KG1 (cell line): ENCODE measurements around the gene TSSK1B.
"Not testable (repeated sequence)": the region's sequence is repeated elsewhere in the genome, so short reads cannot be mapped to it uniquely, and the experiment has no call there.

Experiments used
- DNase-seq: peaks from one replicate; lab custom pipeline; 2025; lab: John Stamatoyannopoulos, UW

The TSSK1B gene

GRCh38 chr5:113397986-113398385 is 36.8 kb downstream of the TSSK1B start:
- not testable (repeated sequence) for DNase-seq

DNA sequence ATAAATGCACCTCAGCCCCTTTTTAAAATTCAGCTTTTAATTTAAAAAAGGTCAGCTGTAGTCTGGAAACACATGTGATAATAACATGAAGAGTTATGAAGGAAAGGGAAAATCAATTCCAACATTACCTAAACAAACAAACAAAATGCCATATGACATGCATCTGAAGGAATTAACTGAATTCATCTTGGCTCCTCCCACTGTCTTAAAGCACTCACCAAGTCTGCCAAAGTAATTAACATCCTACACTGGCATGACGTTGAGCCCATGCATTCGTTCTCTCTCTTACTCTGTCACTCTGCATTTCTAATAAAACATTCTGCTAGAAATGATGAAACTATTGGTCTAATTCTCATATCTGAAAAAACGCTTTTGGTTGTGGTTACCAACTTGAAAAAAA is 37.7 kb downstream of the TSSK1B start:
- no peak for DNase-seq

GRCh38 chr5:113394658-113395057 is 40.1 kb downstream of the TSSK1B start:
- no peak for DNase-seq

DNA sequence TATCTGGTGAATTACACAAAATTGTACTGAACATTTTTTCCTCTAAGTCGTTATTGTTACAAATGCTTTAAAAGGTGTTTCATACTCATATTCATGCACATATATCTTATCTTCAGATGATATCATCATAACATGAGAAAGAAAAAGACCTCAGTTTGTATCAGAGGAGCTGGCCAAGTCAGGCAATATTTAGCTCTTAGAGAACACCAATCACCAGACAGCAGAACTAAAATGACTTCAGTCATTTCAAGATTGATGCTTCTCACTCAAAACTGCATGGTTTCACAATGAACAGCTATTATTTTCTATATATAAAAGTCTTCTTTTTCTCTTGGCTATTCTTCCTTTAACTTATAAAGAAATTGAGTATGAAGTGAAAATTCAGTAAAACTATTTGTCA is 44.6 kb downstream of the TSSK1B start:
- DNase-seq, result no peak

DNA sequence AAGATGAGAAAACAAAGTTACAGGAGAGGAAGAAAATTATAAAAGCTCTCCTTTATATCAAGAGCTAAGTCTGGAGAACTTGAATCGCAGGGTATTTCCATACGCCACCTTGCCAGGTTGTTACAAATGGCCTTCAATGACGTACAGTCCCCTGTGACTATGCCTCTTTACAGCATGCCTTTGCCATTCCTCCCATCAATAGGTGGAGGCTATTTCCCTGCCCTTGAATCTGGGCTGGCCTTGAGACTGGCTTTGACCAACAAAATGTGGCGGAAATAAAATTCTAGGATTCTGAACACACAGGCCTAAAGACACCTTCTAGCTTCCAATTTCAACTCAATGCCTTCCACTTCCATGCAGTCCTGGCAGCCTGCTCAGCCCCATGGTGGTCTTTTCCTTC is 45.7 kb downstream of the TSSK1B start:
- no peak for DNase-seq

DNA sequence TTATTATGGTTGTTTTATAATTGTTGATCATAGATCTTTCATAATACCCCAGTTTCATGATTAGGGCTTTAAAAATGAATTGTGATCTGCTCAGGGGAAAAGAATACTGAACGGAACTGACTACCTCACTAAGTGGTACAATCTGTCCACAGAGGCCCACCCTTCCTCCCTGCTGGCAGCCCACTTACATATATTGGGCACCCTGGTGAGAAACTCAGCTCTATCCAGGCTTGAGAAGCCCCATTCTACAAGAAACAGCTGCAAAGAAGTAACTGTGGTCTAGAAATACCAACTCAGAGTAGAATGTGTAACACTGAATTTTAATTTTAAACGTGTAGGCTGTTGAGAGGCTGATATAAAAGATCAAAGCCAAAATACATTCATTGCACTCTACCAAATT is 46.9 kb downstream of the TSSK1B start:
- DNase-seq, result no peak

GRCh38 chr5:113384782-113385285 is 50.0 kb downstream of the TSSK1B start:
- DNase-seq, result no peak

DNA sequence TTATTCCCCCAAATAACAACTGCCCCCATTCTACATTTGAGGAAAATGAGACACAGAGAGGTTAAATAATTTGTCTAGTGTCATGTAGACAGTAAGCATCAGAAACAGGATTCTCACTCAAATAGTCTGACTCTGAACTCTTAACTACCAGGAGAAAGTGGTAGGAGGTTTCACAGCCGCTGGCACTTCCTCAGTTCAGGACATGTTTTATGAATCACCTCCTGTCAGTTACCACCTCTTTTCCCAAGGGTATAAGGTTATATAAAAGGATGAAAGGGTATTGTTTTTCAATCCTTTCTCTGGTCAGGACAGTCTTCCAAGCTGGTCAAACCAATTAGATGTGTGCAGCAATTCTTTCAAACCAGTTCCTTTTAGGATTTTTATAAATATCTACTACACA is 52.1 kb downstream of the TSSK1B start:
- no peak for DNase-seq
